Activated T-helper 1 cell treated with Interleukin-2 at 50 U/mL for 16 hours (primary cell): ENCODE data around the gene SLMAP.

Experiments
- DNase-seq: peaks from one replicate; pipeline ENCODE4 v3.0.0-alpha.2; 2020; ENCODE audit warnings: low read depth

The SLMAP gene

GRCh38 chr3:57963811-57964346, 207.8 kb downstream of the SLMAP start:
- DNase-seq = no peak

GRCh38 chr3:57966829-57967228, 210.7 kb downstream of the SLMAP start:
- DNase-seq = no peak

GRCh38 chr3:57967590-57967989, 211.5 kb downstream of the SLMAP start:
- DNase-seq = no peak

- no peak for DNase-seq
These were observed 212.4 kb downstream of the SLMAP start for GRCh38 chr3:57968501-57968900.

GRCh38 chr3:57971975-57972374, 215.9 kb downstream of the SLMAP start:
- DNase-seq = no peak

GRCh38 chr3:57972531-57973111, 216.5 kb downstream of the SLMAP start:
- DNase-seq = no peak

- DNase-seq = no peak
These were observed 217.8 kb downstream of the SLMAP start for GRCh38 chr3:57973715-57974477.

GRCh38 chr3:57974796-57975388, 218.8 kb downstream of the SLMAP start:
- no peak for DNase-seq

- DNase-seq = no peak
These were observed 221.7 kb downstream of the SLMAP start for GRCh38 chr3:57977818-57978235.

- no peak for DNase-seq
These were observed 222.2 kb downstream of the SLMAP start for GRCh38 chr3:57978316-57978715.
